ENCODE results near the gene SCN9A.
"Not testable (repeated sequence)": the region's sequence is repeated elsewhere in the genome, so short reads cannot be mapped to it uniquely, and the experiment has no call there.

The SCN9A gene

DNA sequence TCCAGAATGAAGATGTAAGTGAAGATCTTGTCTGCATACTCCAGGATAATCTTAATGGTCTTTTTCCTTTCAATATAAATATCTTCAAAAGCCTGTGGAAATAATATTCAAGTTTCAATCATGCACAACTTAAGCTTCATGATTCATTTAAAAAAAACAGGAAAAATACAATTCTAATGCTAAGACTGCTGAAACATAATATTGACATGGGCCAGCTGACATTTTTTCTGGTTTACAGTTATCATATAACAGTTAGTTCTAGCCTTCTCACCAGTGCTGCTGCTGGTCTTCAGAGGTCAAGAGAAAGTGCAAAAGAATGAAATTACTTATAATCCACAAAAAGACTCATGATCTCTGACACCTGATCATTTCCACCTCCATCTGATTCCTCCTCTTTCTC lies 137.6 kb downstream of the SCN9A start:
- no peak for DNase-seq

DNA sequence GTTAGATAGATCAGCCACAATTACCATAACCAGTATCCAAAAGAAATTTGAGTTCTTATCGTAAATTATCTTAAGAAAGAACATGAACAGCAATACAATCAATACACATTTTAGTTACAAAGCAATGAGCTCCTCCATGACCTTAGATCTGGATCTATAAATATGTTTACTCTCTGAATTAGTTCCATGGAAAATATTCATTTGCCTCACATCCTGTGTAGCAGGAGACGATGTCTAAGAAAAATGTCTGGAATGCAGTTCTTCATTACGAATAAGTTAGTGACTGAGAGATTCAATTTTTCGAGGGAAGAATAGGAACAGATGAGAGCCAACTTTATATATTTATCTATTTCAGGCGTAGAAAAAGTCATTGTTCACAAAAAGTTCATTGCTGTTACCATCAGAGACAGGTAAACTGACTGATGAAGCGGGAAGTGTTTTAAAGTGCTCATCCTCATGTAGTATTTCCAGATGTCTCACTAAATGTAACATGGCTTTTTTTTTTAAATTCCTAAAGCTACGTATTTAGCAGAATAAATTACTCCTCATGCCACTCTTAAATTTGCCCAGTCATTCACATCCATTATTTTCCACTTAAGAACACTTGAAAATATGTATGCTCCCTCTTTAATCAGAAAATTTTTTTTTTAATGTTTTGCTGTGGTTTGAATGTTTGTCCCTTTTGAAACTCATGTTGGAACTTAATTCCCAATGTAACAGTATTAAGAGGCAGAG lies 141.5 kb downstream of the SCN9A start:
- DNase-seq, result peak; percentile 6

DNA sequence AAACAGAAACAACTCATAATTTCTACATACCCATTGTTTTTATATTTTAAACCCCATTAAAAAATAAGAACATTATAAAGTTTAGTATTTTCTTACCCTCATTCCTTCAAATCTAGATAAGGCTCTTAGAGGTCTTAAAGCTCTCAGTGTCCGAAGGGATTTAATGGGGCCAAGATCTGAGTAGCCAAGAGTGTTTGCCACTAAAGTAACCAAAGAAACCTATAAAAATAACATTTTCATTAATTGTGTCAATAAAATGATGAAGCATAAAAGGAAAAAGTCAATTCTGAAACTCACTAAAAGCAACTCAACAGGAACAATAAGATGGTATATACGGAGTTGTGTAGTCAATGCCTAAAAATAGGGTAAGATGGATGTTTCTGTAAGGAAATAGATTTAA lies 142.5 kb downstream of the SCN9A start:
- DNase-seq, result no peak

DNA sequence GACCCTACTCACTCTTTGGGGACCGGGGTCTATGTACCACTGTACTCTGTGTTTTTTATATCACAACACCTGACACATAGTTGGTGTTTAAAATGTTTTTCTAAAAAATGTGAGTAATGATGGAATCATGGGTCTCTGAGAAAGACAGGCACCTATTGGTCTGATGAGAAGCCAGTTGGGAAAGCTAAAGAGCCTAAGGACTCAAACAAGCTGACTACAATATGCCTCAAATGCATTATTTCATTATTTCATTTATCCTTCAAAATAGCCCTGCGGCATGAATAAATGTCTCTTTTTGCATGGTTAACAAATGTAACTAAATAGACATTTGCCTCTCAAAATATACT lies 145.0 kb downstream of the SCN9A start:
- DNase-seq, result no peak

DNA sequence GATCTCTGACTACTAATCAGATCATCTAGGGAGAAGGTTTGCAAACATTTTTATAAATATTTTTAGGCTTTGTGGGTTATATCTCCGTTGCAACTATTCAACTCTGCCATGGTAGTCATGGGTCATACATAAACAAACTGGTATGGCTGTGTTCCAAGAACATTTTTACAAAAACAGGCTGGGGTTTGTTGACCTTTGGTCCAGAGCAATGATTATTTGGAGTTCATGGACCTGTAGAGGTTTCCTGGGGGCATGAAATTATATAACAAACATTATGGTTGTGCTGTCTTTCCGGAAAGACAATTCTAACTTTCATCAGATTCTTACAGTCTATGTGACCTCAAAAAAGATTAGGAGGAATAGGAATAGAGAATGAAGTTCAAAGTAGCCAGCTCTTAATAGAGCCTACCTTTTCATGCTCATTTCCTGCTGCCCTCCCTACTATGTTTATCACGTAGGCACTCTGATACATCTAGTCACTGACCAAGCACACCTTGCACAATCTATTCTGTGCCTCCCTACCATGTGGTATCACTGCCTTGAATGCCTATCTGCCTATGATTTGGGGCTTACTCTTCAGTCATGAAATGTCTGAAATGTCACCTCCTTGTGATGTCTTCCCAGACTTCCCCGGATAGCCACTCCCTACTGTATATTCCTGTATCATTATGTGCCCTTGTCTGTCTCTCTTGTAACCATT lies 145.6 kb downstream of the SCN9A start:
- no peak for DNase-seq

DNA sequence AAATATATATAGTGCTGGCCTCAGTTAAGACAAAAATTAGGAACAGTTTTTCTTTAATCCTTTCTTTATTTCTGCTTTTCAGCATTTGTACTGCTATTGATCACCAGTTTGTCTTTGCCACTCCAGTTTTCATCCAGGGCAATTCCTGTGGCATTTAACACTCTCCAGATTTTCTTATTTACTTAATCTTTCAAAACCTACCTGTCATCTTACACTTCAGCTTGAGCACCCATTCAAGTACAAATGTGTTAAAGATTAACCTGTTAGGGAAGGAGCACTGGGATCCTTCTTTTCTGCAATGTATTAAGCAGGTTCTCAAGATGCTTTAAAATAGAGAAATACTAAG lies 146.1 kb downstream of the SCN9A start:
- DNase-seq, result no peak

DNA sequence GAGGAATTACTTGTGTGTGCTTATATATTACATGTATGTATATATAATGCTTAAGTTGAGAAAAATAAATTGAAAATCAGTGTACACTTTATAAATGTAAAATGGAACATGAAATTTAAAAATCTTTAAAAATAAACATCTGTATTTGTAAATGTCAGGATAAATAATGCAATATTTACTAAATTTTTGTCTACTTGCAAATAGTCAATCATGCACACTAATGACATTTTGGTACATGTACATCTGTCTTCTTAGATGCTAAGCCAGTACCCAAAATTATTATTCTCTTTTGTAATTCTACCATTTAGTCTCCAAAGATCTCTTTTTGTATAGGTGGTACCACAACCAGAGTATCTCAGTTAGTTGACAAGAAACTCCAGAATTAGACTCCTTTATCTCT lies 151.5 kb downstream of the SCN9A start:
- no peak for DNase-seq

DNA sequence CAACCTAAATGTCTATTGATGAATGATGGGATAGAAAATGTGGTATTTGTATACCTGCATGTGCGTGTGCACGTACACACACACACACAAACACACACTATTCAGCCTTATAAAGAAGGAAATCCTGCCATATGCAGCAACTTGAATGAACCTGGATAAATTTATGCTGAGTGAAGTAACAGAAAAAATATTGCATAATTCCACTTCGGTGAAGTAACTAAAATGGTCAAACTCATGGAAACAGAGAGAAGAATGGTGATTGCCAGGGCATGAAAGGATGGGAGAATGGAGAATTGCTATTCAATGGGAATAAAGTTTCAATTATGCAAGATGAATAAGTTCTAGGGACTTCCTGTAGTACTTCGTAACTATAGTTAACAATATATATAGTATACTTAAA lies 152.4 kb downstream of the SCN9A start:
- no peak for DNase-seq

DNA sequence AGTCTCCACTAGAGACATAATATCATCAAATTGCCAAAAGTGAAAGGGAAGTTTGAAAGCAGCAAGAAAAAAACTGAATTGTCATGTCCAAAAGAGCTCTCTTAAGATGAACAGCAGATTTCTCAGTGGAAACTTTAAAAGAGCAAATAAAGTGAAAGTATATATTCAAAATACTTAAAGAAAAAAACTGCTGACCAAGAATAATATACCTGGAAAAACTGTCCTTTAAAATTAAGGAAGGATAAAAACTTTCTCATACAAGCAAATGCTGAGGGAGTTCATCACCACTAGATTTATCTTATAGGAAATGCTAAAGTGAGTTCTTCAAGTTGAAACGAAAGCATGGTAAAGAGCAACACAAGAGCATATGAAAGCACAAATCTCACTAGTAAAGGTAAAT lies 164.7 kb downstream of the SCN9A start:
- DNase-seq, result no peak

DNA sequence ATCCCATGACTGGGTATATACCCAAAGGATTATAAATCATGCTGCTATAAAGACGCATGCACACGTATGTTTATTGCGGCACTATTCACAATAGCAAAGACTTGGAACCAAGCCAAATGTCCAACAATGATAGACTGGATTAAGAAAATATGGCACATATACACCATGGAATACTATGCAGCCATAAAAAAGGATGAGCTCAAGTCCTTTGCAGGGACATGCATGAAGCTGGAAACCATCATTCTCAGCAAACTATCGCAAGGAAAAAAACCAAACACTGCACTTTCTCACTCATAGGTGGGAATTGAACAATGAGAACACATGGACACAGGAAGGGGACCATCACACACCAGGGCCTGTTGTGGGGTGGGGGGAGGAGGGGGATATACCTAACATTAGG lies 165.8 kb downstream of the SCN9A start:
- not testable (repeated sequence) for DNase-seq

DNA sequence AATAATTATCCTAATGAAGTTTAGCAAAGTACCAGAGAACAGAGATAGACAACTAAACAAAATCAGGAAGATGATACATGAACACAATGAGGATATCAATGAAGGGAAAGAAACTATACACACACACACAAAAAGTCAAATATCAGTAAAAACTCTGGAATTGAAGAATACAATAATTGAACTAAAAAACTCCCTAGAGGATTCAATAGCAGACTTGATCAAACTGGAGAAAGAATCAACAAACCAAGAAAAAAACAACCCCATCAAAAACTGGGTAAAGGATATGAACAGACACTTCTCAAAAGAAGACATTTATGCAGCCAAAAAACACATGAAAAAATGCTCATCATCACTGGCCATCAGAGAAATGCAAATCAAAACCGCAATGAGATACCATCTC lies 166.4 kb downstream of the SCN9A start:
- DNase-seq, result not testable (repeated sequence)

DNA sequence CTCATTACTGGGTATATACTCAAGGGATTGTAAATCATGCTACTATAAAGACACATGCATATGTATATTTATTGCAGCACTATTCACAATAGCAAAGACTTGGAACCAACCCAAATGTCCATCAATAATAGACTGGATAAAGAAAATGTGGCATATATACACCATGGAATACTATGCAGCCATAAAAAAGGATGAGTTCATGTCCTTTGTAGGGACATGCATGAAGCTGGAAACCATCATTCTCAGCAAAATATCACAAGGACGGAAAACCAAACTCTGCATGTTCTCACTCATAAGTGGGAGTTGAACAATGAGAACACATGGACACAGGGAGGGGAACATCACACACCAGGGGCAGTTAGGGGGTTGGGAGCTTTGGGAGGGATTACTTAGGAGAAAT lies 169.6 kb downstream of the SCN9A start:
- DNase-seq, result not testable (repeated sequence)

DNA sequence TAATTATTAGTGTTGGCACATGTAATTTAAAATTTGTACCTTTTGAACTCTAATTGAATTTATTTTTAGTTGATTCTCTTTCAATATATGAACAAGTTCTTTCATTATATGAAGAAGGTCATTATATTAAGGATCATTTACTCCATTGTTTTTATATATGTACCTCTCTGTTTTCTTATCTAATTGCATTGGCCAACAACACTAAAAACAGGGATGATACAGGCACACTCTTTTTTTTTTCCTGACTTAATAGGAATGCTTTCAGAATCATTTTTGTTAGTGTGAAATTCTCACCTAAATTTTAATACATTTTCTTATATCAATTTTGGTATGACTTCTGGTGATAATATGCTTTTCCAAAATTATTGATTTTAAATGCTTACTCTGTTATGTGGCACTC lies 173.0 kb downstream of the SCN9A start:
- no peak for DNase-seq

DNA sequence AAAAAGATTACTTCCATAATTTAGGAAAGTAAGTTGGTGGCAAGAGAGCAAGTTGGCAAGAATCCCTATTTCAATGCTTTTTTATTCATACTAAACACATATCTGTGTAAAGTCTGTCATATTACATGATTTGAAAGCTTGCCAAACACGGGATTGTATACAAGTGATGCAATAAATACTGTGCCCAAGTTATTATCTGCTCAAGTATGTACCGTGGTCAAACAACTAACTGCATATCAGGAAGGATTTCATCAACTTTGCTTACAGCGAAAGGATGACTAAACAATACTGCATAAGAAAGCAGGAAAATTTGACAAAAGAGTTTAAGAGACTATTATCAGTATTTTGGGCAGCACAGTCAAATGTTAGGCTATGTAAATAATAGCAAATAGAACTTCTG lies 178.3 kb downstream of the SCN9A start:
- no peak for DNase-seq

DNA sequence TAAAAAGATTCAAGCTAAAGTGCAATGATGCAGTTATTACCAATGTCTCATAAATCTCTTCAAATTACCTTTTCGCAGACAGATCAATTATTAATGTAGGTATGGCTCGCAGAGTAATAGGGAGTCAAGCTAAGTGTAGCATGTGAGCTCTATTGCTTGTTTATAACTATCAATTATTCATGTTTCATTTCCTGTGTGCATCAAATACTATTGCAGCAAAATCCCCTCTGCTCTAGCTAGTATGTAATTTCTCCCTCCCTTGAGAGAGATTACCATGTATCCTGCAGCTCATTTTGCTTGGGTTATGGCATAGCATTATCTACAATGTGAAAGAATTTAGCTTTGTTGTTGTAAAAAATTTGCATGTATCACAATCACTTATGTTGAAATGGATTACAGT lies 182.3 kb downstream of the SCN9A start:
- DNase-seq, result peak; percentile 30

DNA sequence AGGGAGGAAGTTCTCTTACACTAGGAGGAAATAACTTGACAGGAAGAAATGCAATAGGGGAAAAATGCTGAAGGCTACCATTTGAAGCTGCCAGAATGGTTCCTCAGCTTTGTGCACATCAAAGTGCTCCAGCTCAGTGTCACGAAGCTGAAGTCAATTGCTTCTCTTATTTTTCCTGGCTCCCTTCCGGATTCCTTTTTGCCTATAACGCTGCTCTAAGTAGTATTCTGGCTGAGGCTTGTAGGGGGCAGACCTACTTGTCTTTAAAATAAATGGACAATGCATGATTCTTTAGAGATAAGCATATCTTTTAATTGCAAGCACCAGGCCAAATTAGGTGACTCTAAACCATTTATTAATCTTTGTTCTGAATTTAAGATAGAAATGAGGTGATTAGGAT lies 187.7 kb downstream of the SCN9A start:
- DNase-seq, result peak; percentile 2

DNA sequence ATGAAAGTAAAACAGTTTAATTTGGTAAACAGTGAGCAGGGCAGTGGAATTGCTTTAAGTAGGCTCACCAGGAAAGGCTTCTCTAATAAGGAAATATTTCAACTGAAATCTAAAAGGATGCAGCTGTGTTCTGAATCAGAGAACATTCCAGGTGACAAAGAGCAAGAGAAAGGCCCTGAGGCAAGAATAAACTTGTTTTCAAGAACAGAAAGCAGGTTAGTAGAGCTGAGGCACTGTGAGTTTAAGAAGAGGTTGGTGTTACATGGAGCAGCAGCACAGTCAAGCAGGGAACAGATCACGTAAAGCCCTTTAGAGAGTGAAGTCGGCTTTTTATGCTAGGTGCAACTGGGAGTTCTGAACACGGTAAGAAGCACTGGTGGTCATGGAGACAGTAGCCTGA lies 191.0 kb downstream of the SCN9A start:
- DNase-seq, result peak; percentile 16

DNA sequence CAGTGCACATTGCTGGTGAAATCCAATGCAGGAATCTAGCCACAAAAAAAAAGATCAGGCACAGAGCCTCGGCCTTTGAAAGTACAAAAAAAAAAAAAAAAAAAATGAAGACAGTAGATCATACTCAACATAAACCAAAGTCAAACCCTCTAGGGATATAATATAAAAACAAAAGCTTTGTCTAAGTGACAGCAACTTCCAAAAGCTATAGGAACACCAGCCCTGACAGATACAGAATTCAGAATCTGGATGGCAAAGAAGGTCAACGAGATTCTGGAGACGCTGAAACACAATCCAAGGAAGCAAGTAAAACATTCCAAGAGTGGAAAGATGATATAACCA lies 194.0 kb downstream of the SCN9A start:
- no peak for DNase-seq

DNA sequence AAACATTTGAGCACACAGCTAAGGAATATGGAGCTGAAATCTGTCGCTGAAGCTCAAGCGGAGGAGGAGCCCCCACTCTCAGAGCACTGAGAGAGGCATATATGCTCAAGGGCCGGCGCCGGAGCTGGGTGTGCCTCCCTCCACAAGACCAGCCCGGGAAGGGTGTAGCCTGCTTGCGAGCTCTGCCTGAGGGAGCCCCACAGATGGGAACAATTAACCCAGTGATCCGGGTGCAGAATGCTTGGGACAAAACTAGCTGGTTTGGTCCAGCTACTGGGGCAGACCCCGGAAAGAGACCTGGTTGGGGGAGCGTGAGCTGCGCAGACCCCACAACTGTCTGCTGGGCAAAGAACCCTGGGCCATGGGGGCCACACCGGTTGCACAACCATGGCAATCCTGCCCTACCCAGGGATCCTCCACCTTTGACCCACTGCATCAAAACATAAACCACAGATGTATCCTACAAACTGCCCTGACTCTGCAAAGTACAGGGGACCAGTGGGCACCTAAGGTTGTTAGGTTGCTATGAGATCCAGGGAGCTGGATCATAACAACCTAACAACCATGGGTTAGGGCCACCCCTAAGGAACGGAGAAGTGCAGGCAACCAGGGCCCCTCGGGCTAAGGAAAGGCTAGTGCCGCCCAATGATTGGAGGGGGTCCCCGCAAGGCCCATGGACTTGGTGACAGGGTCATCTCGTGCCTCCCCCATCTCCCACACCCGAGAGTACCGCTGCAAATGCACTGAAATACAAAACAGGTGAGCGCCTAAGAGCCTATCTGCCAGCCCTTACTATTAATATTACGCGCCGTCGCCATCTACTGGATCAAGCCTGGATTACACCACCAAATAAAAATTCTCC lies 194.6 kb downstream of the SCN9A start:
- peak; percentile 75 for DNase-seq

DNA sequence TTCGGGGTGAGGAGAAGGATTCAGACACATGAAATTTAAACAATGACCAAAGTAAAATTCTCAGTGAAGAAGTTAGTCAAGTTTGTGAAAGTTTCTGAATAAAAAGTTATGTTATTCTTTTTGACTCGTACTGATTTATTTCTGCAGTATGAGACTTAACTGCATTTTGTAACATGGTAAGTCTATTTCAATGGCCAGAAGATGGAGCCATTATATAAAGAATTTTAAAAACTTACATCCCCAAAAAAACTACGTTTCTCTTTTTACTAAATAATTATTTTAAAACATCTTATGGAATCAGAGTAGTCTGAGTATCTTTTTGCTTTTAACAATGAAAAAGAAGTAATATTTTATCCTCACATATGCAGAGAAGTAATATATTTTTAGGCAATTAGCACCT lies 196.5 kb downstream of the SCN9A start:
- no peak for DNase-seq

DNA sequence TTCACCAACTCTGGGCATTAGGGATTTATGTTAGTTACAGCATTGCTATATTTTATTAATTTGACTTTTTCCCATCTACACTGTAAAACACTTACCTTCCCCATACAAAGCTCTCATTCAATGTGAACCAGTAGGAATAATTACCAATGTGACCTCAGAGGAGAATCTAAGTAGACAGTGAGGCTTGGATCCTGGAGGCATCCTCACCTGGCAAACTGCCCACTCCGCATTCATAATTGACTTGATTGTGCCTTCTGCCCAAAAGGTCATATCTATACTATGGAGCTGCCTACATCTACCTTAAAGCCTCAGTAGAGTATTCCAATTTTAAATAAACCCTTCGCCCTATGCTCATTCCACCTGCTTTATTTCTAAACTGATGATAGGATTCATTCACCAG lies 202.5 kb downstream of the SCN9A start:
- no peak for DNase-seq

DNA sequence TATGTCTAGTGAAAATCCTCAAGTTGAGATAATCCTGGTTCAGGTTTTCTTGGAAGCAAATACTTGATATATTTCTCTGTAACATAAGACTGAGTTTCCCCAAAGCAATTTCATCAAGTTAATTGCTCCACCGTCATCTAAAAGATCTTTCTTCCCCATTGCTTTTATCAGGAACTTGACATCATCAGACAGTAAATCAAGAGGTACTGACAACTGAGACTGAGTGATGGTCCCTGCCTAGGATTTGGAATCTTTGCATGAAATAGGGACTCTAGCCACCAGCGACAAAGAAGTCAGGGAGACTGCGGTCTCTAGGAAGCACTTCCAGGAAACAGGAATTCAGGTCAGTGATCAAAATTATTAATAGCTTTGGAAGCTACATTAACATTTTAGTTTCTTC lies 204.5 kb downstream of the SCN9A start:
- no peak for DNase-seq

DNA sequence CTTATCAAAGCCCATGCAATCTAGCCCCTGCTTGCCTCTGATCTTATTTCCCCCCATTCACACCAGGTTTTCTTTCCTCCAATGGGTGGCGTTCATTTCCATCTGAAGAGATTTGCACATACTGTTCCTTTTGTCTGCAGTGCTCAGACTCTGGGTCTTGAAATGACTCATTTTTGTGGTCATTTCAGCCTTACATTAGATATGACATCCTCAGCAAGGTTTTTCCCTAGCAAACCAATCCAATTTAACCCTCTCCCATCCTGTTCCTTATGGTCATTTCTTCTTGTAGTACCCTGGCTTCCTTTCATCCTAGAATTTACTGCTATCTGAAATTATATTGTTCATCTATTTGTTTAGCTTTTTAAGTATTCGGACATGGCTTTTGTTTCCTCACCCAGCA lies 205.4 kb downstream of the SCN9A start:
- no peak for DNase-seq

DNA sequence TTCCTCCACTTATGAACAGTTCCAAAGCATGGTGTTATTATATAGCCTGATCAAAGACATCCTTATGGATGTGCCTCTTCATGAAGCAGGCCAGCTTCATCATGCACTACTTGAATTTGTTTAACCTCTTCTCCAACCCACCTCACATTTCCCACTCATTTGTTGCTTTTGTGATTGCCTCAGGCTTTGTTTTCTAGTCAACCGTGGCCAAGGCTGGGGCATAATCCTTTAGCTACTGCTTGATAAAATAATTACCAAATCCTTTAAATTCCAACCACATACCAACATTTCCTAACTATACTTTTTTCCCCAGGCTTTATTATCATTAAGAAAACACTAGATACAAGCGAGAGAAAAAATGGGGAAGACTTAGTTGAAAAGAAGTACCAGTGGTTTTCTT lies 208.3 kb downstream of the SCN9A start:
- DNase-seq, result peak; percentile 37
